Measurements from ENCODE around the gene PPA2.

DNA sequence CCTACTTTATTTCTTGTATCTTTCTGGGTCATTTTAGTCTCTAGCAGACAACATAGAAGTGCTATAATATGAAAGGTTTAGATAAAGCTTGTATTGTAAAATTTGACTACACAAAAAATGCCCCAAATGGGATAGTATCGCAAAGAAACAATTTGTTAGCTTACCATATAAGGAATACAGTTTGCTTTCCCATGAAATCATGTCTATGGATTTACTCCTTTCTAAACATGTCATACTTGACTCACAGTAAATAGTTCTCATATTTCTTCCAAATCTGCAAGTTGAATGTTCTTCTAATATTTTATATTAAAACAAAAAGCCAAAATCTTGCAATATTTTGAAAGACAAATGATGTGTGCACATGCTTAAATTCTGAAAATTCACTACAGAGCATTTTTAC lies 103.9 kb downstream of the PPA2 start:
- TF ChIP-seq, protein P1, sequence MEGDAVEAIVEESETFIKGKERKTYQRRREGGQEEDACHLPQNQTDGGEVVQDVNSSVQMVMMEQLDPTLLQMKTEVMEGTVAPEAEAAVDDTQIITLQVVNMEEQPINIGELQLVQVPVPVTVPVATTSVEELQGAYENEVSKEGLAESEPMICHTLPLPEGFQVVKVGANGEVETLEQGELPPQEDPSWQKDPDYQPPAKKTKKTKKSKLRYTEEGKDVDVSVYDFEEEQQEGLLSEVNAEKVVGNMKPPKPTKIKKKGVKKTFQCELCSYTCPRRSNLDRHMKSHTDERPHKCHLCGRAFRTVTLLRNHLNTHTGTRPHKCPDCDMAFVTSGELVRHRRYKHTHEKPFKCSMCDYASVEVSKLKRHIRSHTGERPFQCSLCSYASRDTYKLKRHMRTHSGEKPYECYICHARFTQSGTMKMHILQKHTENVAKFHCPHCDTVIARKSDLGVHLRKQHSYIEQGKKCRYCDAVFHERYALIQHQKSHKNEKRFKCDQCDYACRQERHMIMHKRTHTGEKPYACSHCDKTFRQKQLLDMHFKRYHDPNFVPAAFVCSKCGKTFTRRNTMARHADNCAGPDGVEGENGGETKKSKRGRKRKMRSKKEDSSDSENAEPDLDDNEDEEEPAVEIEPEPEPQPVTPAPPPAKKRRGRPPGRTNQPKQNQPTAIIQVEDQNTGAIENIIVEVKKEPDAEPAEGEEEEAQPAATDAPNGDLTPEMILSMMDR (IDR thresholded peaks at IDR 0.05 in 2 of 3, conservative IDR thresholded peaks at IDR 0.05 in 1 of 3; ENCODE audit: borderline replicate concordance in 1 of 3, insufficient read depth in 1 of 3, low read depth in 2 of 3, low read length in 2 of 3), result no peak
- no peak for TF ChIP-seq POLR2A (IDR thresholded peaks at IDR 0.05; ENCODE audit: borderline replicate concordance, extremely low read depth, insufficient read depth, insufficient read length)
- TF ChIP-seq SIN3A (IDR thresholded peaks at IDR 0.05; ENCODE audit: low read depth), result no peak
- no peak for TF ChIP-seq EZH2 (IDR thresholded peaks at IDR 0.05)
- TF ChIP-seq CEBPB (IDR thresholded peaks at IDR 0.05; ENCODE audit: low read depth), result no peak
- no peak for TF ChIP-seq SRF (IDR thresholded peaks at IDR 0.05; ENCODE audit: low read depth)
- TF ChIP-seq EZH2phosphoT487 (IDR thresholded peaks at IDR 0.05; ENCODE audit: borderline replicate concordance), result no peak
- no peak for TF ChIP-seq TCF7L2 (IDR thresholded peaks at IDR 0.05; ENCODE audit: borderline replicate concordance, extremely low read depth, insufficient read depth, insufficient read length)
- TF ChIP-seq ZNF274 (IDR thresholded peaks at IDR 0.05; ENCODE audit: low read depth, low read length), result no peak
- TF ChIP-seq POLR2AphosphoS5 (IDR thresholded peaks at IDR 0.05; ENCODE audit: low read depth, low read length), result no peak
- no peak for TF ChIP-seq YY1 (IDR thresholded peaks at IDR 0.05; ENCODE audit: extremely low read depth, insufficient replicate concordance, low read depth, low read length)

Data from HCT116 (cell line).